Lower leg skin (tissue), 4 donors: ENCODE measurements around the gene IL12RB2. TPM values are rescaled to one million over a fixed set of nuclear protein-coding genes. Genes with fewer than 3 reads are reported as not detected.

Experiments used
- DNase-seq, 2 donors: peaks; one replicate each; pipeline ENCODE4 v3.0.0-alpha.2; 2019; ENCODE audit warnings: low spot score in 2 of 2
- H3K4me3 ChIP-seq: fragments of 200-600 bp; sonication (generic); 2 replicates; pipeline ENCODE4 v1.5.1; 2017; ENCODE audit warnings: mild to moderate bottlenecking, low read depth; ENCODE audit not compliant: poor library complexity, severe bottlenecking
- POLR2A ChIP-seq, 2 donors: fragments of 450-650 bp; IDR thresholded peaks; one replicate each; pipeline ENCODE4 v1.6.1; 2016 to 2017; ENCODE audit warnings: antibody characterized with exemption in 2 of 2, mild to moderate bottlenecking in 1 of 2, moderate library complexity in 1 of 2
- WGBS, 2 donors: methylation state at CpG; one replicate each; pipeline ENCODE4 v1.1.5; 2018; 5-methylcytosine and 5-hydroxymethylcytosine counted together
- intact Hi-C: fragments of 100-400 bp; cut with DNase I; formaldehyde crosslinking; loops from one replicate; pipeline ENCODE4 v1.15.0; 2023; ENCODE audit warnings: low total_unique reads
- total RNA-seq, 4 donors: library from RNA; depleted of rRNA; stranded (reverse); fragments of >200 nt; gene quantifications; one replicate each; pipeline ENCODE4 v1.1.0, GENCODE V29; 2016
- TF ChIP-seq, protein P1 (sequence below), 3 donors: fragments of 450-650 bp; IDR thresholded peaks; one replicate each; pipeline ENCODE4 v1.5.1; 2016; ENCODE audit warnings: antibody characterized with exemption in 3 of 3, mild to moderate bottlenecking in 3 of 3, moderate library complexity in 2 of 3

IL12RB2 gene
- total RNA-seq, 4 donors from 2014 or later: 0.76 to 3.5 (median 2.2) TPM

DNA sequence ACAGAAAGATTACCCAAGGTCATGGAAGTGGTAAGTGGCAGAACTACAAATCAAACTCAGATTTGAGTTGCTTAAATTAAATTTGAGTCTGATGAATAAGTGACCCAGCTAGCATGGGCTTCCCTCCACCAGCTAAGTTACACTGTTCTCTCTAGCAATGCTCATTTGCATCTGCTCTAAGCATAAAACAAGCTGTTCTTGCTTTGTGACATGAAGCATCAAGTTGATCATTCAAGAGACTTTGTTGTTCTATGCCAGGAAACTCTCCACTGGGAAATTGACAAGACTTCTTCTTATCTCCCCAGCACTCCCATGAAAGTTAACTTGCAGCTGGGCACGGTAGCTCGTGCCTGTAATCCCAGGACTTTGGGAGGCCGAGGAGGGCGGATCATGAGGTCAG is 73.5 kb downstream of the IL12RB2 start:
- TF ChIP-seq POLR2A (IDR thresholded peaks at IDR 0.05): no peak
- TF ChIP-seq, protein P1, sequence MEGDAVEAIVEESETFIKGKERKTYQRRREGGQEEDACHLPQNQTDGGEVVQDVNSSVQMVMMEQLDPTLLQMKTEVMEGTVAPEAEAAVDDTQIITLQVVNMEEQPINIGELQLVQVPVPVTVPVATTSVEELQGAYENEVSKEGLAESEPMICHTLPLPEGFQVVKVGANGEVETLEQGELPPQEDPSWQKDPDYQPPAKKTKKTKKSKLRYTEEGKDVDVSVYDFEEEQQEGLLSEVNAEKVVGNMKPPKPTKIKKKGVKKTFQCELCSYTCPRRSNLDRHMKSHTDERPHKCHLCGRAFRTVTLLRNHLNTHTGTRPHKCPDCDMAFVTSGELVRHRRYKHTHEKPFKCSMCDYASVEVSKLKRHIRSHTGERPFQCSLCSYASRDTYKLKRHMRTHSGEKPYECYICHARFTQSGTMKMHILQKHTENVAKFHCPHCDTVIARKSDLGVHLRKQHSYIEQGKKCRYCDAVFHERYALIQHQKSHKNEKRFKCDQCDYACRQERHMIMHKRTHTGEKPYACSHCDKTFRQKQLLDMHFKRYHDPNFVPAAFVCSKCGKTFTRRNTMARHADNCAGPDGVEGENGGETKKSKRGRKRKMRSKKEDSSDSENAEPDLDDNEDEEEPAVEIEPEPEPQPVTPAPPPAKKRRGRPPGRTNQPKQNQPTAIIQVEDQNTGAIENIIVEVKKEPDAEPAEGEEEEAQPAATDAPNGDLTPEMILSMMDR (IDR thresholded peaks at IDR 0.05): no peak
- WGBS, 2 donors: 62 to 84% methylated on average over 4 of the region's 4 CpGs
- intact Hi-C loops: no loop called here
- DNase-seq: no peak
- no peak overlapping the region for H3K4me3 ChIP-seq

DNA sequence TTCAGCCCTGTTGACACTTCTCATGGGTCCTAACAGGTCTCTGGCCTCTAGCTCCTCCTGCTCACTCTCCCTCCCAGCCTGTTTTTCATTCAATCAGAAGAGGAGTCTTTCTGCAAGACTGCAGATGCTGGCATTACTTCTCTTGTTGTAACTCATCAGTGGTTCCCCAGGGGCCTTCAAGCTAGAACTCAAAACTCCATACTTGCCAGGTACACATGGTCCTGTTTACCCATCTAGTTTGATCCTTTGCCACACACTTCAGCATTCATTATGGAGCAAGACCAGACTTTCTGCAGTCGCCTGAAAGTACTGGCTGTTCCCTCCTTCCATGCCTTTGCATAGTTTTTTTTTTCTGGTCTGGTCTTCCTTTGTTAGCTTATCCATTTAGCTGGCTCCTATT is 74.6 kb downstream of the IL12RB2 start:
- WGBS, 2 donors: 44 to 62% methylated on average over 1 of the region's 1 CpG
- TF ChIP-seq, protein P1 (IDR thresholded peaks at IDR 0.05): no peak
- TF ChIP-seq POLR2A (IDR thresholded peaks at IDR 0.05): no peak
- H3K4me3 ChIP-seq: no peak overlapping the region
- intact Hi-C loops: no loop called here
- DNase-seq: peak in 1 of 2 donors; percentile 82

DNA sequence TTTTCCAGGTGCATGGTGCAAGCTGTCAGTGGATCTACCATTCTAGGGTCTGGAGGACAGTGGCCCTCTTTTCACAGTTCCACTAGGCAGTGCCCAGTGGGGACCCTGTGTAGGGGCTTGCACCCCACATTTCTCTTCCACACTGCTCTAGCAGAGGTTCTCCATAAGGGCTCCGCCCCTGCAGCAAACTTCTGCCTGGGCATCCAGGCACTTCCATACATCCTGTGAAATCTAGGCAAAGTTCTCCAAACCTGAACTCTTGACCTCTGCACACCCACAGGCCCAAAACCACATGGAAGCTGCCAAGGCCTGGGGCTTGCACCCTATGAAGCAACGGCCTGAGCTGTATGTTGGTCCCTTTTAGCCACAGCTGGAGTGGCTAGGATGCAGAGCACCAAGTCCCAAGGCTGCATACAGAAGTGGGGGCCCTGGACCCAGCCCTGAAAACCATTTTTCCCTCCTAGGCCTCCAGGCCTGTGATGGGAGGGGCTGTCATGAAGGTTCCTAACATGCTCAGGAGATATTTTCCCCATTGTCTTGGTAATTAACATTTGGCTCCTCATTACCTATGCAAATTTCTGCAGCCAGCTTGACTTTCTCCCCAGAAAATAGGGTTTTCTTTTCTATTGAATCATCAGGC is 76.4 kb downstream of the IL12RB2 start:
- no peak for TF ChIP-seq POLR2A (IDR thresholded peaks at IDR 0.05)
- TF ChIP-seq, protein P1 (IDR thresholded peaks at IDR 0.05): no peak
- no peak for DNase-seq
- no peak overlapping the region for H3K4me3 ChIP-seq
- 93 to 100% methylated on average over 1 to 2 of the region's 2 CpGs for WGBS, 2 donors
- intact Hi-C loops: no loop called here

DNA sequence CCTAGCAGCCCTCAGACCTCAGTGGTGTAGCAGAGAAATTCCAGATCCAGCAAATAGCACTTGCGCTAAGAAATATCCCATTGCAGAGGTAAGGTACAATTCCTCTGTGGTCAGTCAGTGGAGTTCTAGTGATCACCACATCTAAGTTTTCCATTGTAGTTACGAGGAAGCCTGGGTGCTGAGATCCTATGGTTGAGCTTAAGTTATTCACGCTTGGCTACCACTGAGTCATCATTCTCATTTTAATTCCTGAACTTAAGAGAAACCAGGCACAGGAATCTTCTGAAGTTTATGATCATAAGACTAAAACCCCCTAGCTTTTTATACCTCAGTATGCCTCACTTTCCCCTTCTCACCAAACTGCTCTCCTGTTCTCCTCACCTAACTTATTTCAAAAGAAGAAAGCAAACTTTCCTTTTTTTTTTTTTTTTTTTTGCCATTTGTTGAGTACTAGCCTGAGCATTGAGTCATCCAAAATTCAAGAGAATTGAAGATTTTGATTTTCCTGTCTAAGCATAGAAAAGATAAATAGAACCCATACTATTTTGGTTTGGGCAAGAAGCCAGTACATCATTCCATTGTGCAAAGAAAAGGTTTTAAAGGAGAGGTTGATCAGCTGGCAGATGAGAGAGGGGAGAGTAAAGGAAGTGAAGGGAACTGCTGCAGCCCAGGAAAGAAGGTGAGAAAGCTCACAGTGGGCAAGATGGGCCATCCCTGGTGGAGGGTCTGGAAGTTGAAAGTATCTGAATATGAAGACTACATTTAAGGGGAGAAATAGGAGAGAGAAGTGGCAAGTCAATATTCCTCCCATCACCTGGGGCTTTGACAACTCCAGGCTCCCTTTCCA is 82.6 kb downstream of the IL12RB2 start:
- intact Hi-C loops: no loop called here
- TF ChIP-seq, protein P1 (IDR thresholded peaks at IDR 0.05): no peak
- TF ChIP-seq POLR2A (IDR thresholded peaks at IDR 0.05): no peak
- no peak for DNase-seq
- 77 to 84% methylated on average over 3 of the region's 3 CpGs for WGBS, 2 donors
- no peak overlapping the region for H3K4me3 ChIP-seq

DNA sequence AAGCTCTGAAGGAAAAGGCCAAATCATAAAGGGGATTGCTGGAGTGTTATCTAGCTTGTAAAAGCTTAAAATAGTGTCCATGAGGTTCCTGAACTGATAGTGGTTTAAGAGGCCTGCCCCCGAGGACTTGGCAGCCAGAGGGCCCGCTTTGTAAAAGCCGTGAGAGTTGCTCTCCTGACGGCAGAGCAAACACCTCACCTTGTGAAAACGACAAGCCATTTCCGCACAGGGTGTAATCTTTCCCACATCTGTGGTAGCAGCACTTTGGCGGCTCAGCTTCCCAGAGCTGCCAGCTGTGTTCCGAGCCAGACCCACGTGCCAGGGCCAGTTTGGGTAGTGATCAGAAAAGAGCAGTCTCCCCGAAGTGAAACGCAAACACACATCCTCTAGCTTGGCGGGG is 85.6 kb downstream of the IL12RB2 start:
- TF ChIP-seq, protein P1 (IDR thresholded peaks at IDR 0.05): no peak
- DNase-seq: peak in 1 of 2 donors; percentile 65
- H3K4me3 ChIP-seq: no peak overlapping the region
- intact Hi-C loops: no loop called here
- WGBS, 2 donors: 40 to 49% methylated on average over 12 of the region's 12 CpGs
